ENCODE results near the gene PPM1K. TPM values are rescaled to one million over a fixed set of nuclear protein-coding genes. Genes with fewer than 3 reads are reported as not detected.

Gene PPM1K
- total RNA-seq, 1 experiment from 2014 or later, result 4.2 TPM

GRCh38 chr4:88264336-88264735 lies 20.0 kb downstream of the PPM1K start:
- Histone ChIP-seq H3K4me2 (ENCODE audit: low read length) (no peak overlapping the region), H3K9me3 (ENCODE audit: control insufficient read depth in 1 of 2, insufficient read depth in 1 of 2, low read depth in 1 of 2, low read length in 2 of 2) (no peaks in the 10 kb centered on the region), H3K27ac (ENCODE audit: low read depth, low read length) (no peak overlapping the region), H2AFZ (ENCODE audit: low read depth, low read length, poor library complexity, severe bottlenecking) (no peak overlapping the region), H4K20me1 (ENCODE audit: insufficient read depth) (no peaks in the 10 kb centered on the region), H3K9ac (ENCODE audit: low read length) (no peak overlapping the region), H3K27me3 (ENCODE audit: insufficient read depth, low read length) (no peaks in the 10 kb centered on the region), H3K4me1 (ENCODE audit: control insufficient read depth in 1 of 2, insufficient read depth in 2 of 2, low read length in 2 of 2) (no peaks in the 10 kb centered on the region), H3K9me2 (ENCODE audit: insufficient read depth) (no peaks in the 10 kb centered on the region), H3K4me3 (replicated peaks in 1 of 2; ENCODE audit: low read depth in 1 of 2, low read length in 2 of 2) (no peak overlapping the region), H3K79me2 (ENCODE audit: insufficient read depth, low read length) (no peaks in the 10 kb centered on the region), H3K36me3 (ENCODE audit: control insufficient read depth in 1 of 2, insufficient read depth in 2 of 2, low read length in 2 of 2) (no peaks in the 10 kb centered on the region)
- CTCF ChIA-PET, result no interaction called here
- POLR2A ChIA-PET, result no interaction called here
- RAD21 ChIA-PET (ENCODE audit: low non-redundant PET in 1 of 2, low total read pairs in 2 of 2, uncharacterized antibody in 2 of 2, unreplicated experiment in 2 of 2), result no interaction called here
- DNase-seq (ENCODE audit: low read depth, low spot score), result no peak
- intact Hi-C loops (cut with micrococcal nuclease), result no loop called here
- TF ChIP-seq ZNF274 (IDR thresholded peaks at IDR 0.05; ENCODE audit: low read depth, low read length) (no peak), JUND (IDR thresholded peaks at IDR 0.05) (no peak), CBX3 (IDR thresholded peaks at IDR 0.05; ENCODE audit: low read depth) (no peak), ZFX (IDR thresholded peaks at IDR 0.05) (no peak), SRF (IDR thresholded peaks at IDR 0.05; ENCODE audit: low read depth) (no peak), EGR1 (IDR thresholded peaks at IDR 0.05; ENCODE audit: low read depth) (no peak), TCF7L2 (IDR thresholded peaks at IDR 0.05; ENCODE audit: borderline replicate concordance, extremely low read depth, insufficient read depth, insufficient read length) (no peak), REST (IDR thresholded peaks at IDR 0.05; ENCODE audit: low read depth) (no peak), POLR2A (IDR thresholded peaks at IDR 0.05; ENCODE audit: borderline replicate concordance, extremely low read depth, insufficient read depth, insufficient read length) (no peak), SIN3A (IDR thresholded peaks at IDR 0.05; ENCODE audit: low read depth) (no peak), POLR2AphosphoS5 (IDR thresholded peaks at IDR 0.05; ENCODE audit: low read depth, low read length) (no peak), CEBPB (IDR thresholded peaks at IDR 0.05; ENCODE audit: low read depth) (no peak)
- TF ChIP-seq, protein P1, sequence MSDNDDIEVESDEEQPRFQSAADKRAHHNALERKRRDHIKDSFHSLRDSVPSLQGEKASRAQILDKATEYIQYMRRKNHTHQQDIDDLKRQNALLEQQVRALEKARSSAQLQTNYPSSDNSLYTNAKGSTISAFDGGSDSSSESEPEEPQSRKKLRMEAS (IDR thresholded peaks at IDR 0.05), result no peak
- TF ChIP-seq, protein P2, sequence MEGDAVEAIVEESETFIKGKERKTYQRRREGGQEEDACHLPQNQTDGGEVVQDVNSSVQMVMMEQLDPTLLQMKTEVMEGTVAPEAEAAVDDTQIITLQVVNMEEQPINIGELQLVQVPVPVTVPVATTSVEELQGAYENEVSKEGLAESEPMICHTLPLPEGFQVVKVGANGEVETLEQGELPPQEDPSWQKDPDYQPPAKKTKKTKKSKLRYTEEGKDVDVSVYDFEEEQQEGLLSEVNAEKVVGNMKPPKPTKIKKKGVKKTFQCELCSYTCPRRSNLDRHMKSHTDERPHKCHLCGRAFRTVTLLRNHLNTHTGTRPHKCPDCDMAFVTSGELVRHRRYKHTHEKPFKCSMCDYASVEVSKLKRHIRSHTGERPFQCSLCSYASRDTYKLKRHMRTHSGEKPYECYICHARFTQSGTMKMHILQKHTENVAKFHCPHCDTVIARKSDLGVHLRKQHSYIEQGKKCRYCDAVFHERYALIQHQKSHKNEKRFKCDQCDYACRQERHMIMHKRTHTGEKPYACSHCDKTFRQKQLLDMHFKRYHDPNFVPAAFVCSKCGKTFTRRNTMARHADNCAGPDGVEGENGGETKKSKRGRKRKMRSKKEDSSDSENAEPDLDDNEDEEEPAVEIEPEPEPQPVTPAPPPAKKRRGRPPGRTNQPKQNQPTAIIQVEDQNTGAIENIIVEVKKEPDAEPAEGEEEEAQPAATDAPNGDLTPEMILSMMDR (IDR thresholded peaks at IDR 0.05 in 2 of 3, conservative IDR thresholded peaks at IDR 0.05 in 1 of 3; ENCODE audit: borderline replicate concordance in 1 of 3, insufficient read depth in 1 of 3, low read depth in 2 of 3, low read length in 2 of 3), result no peak
- TF ChIP-seq, protein P3, sequence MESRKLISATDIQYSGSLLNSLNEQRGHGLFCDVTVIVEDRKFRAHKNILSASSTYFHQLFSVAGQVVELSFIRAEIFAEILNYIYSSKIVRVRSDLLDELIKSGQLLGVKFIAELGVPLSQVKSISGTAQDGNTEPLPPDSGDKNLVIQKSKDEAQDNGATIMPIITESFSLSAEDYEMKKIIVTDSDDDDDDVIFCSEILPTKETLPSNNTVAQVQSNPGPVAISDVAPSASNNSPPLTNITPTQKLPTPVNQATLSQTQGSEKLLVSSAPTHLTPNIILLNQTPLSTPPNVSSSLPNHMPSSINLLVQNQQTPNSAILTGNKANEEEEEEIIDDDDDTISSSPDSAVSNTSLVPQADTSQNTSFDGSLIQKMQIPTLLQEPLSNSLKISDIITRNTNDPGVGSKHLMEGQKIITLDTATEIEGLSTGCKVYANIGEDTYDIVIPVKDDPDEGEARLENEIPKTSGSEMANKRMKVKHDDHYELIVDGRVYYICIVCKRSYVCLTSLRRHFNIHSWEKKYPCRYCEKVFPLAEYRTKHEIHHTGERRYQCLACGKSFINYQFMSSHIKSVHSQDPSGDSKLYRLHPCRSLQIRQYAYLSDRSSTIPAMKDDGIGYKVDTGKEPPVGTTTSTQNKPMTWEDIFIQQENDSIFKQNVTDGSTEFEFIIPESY (IDR thresholded peaks at IDR 0.05; ENCODE audit: extremely low read depth, insufficient replicate concordance, low read length), result no peak
- BruUV-seq (replicated peaks), result no TSS peak
- no peak for ATAC-seq

Measured in HCT116 (cell line).